ENCODE results near the gene CHST8. TPM values are rescaled to one million over a fixed set of nuclear protein-coding genes. Genes with fewer than 3 reads are reported as not detected.

The CHST8 gene
- total RNA-seq, 4 donors from 2014 or later: not detected

- in situ Hi-C loops (cut with MboI; ENCODE audit: low pct_ligation_motif_present in 1 of 4, low pct_unique_long_range_greater_than_20kb in 1 of 4, low sequenced_read_pairs in 3 of 4): no loop called here
- Histone ChIP-seq H3K27ac (peak overlapping the region in 1 of 4 donors; percentile 12), H3K9me3 (no peaks in the 10 kb centered on the region), H3K36me3 (no peaks in the 10 kb centered on the region), H3K27me3 (no peaks in the 10 kb centered on the region), H3K4me3 (no peak overlapping the region), H3K4me1 (peaks cover 21 to 36% (median 31%) of the 10 kb centered on the region in 4 donors)
- TF ChIP-seq POLR2A (IDR thresholded peaks at IDR 0.05): no peak
- no peak for DNase-seq
- intact Hi-C loops (cut with DNase I; ENCODE audit: low total_unique reads): no loop called here
- WGBS, 2 donors (ENCODE audit: low coverage in 1 of 2): 92 to 93% methylated on average over 3 to 5 of the region's 5 CpGs
These were observed 179.7 kb downstream of the CHST8 start for GRCh38 chr19:33801411-33801810.

- WGBS, 2 donors (ENCODE audit: low coverage in 1 of 2): 79 to 85% methylated on average over 4 to 10 of the region's 10 CpGs
- H3K9me3 ChIP-seq: no peaks in the 10 kb centered on the region
- H3K4me3 ChIP-seq: no peak overlapping the region
- intact Hi-C loops (cut with DNase I; ENCODE audit: low total_unique reads) (no loop called here), in situ Hi-C loops (cut with MboI; ENCODE audit: low pct_ligation_motif_present in 1 of 4, low pct_unique_long_range_greater_than_20kb in 1 of 4, low sequenced_read_pairs in 3 of 4) (no loop called here)
- peaks cover 21 to 36% (median 31%) of the 10 kb centered on the region in 4 donors for H3K4me1 ChIP-seq
- peak overlapping the region in 1 of 4 donors; percentile 12 for H3K27ac ChIP-seq
- no peaks in the 10 kb centered on the region for H3K27me3 ChIP-seq
- TF ChIP-seq EP300 (IDR thresholded peaks at IDR 0.05; ENCODE audit: low read depth): no peak
- no peak for TF ChIP-seq CTCF (IDR thresholded peaks at IDR 0.05)
- no peak for TF ChIP-seq POLR2A (IDR thresholded peaks at IDR 0.05)
- TF ChIP-seq POLR2AphosphoS5 (IDR thresholded peaks at IDR 0.05): no peak
- DNase-seq: no peak
- no peaks in the 10 kb centered on the region for H3K36me3 ChIP-seq
These were observed 180.2 kb downstream of the CHST8 start for GRCh38 chr19:33802001-33802400.

GRCh38 chr19:33802801-33803200 is 181.0 kb downstream of the CHST8 start:
- H3K4me3 ChIP-seq: no peak overlapping the region

GRCh38 chr19:33803383-33803782 is 181.6 kb downstream of the CHST8 start:
- intact Hi-C loops (cut with DNase I; ENCODE audit: low total_unique reads): no loop called here
- no peaks in the 10 kb centered on the region for H3K27me3 ChIP-seq
- no peak overlapping the region for H3K4me3 ChIP-seq
- no peaks in the 10 kb centered on the region for H3K9me3 ChIP-seq
- DNase-seq: no peak
- peaks cover 21 to 29% (median 26%) of the 10 kb centered on the region in 4 donors for H3K4me1 ChIP-seq
- TF ChIP-seq CTCF (IDR thresholded peaks at IDR 0.05) (no peak), POLR2AphosphoS5 (IDR thresholded peaks at IDR 0.05) (no peak), EP300 (IDR thresholded peaks at IDR 0.05; ENCODE audit: low read depth) (no peak), POLR2A (IDR thresholded peaks at IDR 0.05) (no peak)
- no peaks in the 10 kb centered on the region for H3K36me3 ChIP-seq
- WGBS, 2 donors (ENCODE audit: low coverage in 1 of 2): 95% methylated on average over 6 of the region's 9 CpGs; no CpG with 5 or more reads in 1 of the 2 donors
- peak overlapping the region; percentile 78 to 87 (median 82) for H3K27ac ChIP-seq
- in situ Hi-C loops (cut with MboI; ENCODE audit: low pct_ligation_motif_present in 1 of 4, low pct_unique_long_range_greater_than_20kb in 1 of 4, low sequenced_read_pairs in 3 of 4): no loop called here

More at GRCh38 chr19:33802801-33803200, 181.0 kb downstream of the CHST8 start:
- H3K27ac ChIP-seq: peak overlapping the region in 3 of 4 donors; percentile 78 to 87 (median 84)
- in situ Hi-C loops (cut with MboI; ENCODE audit: low pct_ligation_motif_present in 1 of 4, low pct_unique_long_range_greater_than_20kb in 1 of 4, low sequenced_read_pairs in 3 of 4) (no loop called here), intact Hi-C loops (cut with DNase I; ENCODE audit: low total_unique reads) (no loop called here)
- 83% methylated on average over 1 of the region's 1 CpG; no CpG with 5 or more reads in 1 of the 2 donors for WGBS, 2 donors (ENCODE audit: low coverage in 1 of 2)
- H3K27me3 ChIP-seq: no peaks in the 10 kb centered on the region
- TF ChIP-seq EP300 (IDR thresholded peaks at IDR 0.05; ENCODE audit: low read depth): no peak
- no peak for TF ChIP-seq POLR2AphosphoS5 (IDR thresholded peaks at IDR 0.05)
- no peak for TF ChIP-seq POLR2A (IDR thresholded peaks at IDR 0.05)
- no peak for TF ChIP-seq CTCF (IDR thresholded peaks at IDR 0.05)
- peaks cover 21 to 33% (median 28%) of the 10 kb centered on the region in 4 donors for H3K4me1 ChIP-seq
- H3K36me3 ChIP-seq: no peaks in the 10 kb centered on the region
- H3K9me3 ChIP-seq: no peaks in the 10 kb centered on the region
- no peak for DNase-seq
